WTC11 (cell line): ENCODE measurements around the gene ETNK2. TPM values are rescaled to one million over a fixed set of nuclear protein-coding genes. Genes with fewer than 3 reads are reported as not detected.
A peak's percentile ranks its signal among the peaks of the same experiment; 100 is the strongest.

ENCODE experiments used
- ATAC-seq: fragments of 200-7000 bp; cut with Tn5 transposase; 2 replicates; pipeline ENCODE4 v1.10.0; 2021; ENCODE audit warnings: mild to moderate bottlenecking, moderate library complexity
- CTCF ChIA-PET: fragments of 300-600 bp; sonication (Branson Sonifier 250); formaldehyde crosslinking; loops from one replicate; lab custom pipeline; 2021; ENCODE audit warnings: antibody characterized with exemption; lab: Charles Lee
- POLR2A ChIA-PET: fragments of 350-600 bp; sonication (Branson Sonifier 250); formaldehyde crosslinking; loops from one replicate; lab custom pipeline; 2021; ENCODE audit warnings: antibody characterized with exemption; lab: Charles Lee
- DNase-seq: peaks from one replicate; pipeline ENCODE4 v3.0.0; 2021; ENCODE audit warnings: low spot score
- H3K27ac Mint-ChIP-seq: 2 replicates; pipeline ENCODE4 v1.8.0; 2021; ENCODE audit warnings: mixed read lengths
- H3K27me3 Mint-ChIP-seq: 2 replicates; pipeline ENCODE4 v1.8.0; 2021; ENCODE audit warnings: low read depth, mild to moderate bottlenecking, moderate library complexity, mixed read lengths
- H3K36me3 Mint-ChIP-seq: 2 replicates; pipeline ENCODE4 v1.8.0; 2021; ENCODE audit warnings: mixed read lengths
- H3K4me1 Mint-ChIP-seq: 2 replicates; pipeline ENCODE4 v1.8.0; 2022; ENCODE audit warnings: mixed read lengths
- H3K4me3 Mint-ChIP-seq: 2 replicates; pipeline ENCODE4 v1.8.0; 2021; ENCODE audit warnings: mild to moderate bottlenecking, moderate library complexity, mixed read lengths
- H3K9me3 Mint-ChIP-seq: 2 replicates; pipeline ENCODE4 v1.8.0; 2021; ENCODE audit warnings: mixed read lengths
- CREM ChIP-seq: sonication (generic); formaldehyde crosslinking; IDR thresholded peaks from 2 replicates; pipeline ENCODE4 v1.8.1; 2022; ENCODE audit warnings: mild to moderate bottlenecking, missing genetic modification reagents, moderate library complexity
- ELF4 ChIP-seq: sonication (generic); formaldehyde crosslinking; IDR thresholded peaks from 2 replicates; pipeline ENCODE4 v1.8.1; 2022; ENCODE audit warnings: low read depth, mild to moderate bottlenecking, moderate library complexity, missing genetic modification reagents
- GRHL2 ChIP-seq: fragments of 250-450 bp; sonication (Bioruptor Pico); IDR thresholded peaks from 2 replicates; pipeline ENCODE4 v1.8.0; 2022; ENCODE audit warnings: mild to moderate bottlenecking, moderate library complexity; ENCODE audit not compliant: insufficient replicate concordance, severe bottlenecking
- IRF2 ChIP-seq: sonication (generic); formaldehyde crosslinking; IDR thresholded peaks from 2 replicates; pipeline ENCODE4 v1.8.0; 2022; ENCODE audit warnings: low read depth, missing genetic modification reagents, borderline replicate concordance
- NR2C2 ChIP-seq: sonication (generic); formaldehyde crosslinking; IDR thresholded peaks from 2 replicates; pipeline ENCODE4 v1.8.0; 2022; ENCODE audit warnings: mild to moderate bottlenecking, missing genetic modification reagents
- TEAD4 ChIP-seq: sonication (generic); formaldehyde crosslinking; IDR thresholded peaks from 2 replicates; pipeline ENCODE4 v1.8.0; 2022; ENCODE audit warnings: mild to moderate bottlenecking, missing genetic modification reagents
- TP53 ChIP-seq: sonication (generic); formaldehyde crosslinking; IDR thresholded peaks from 2 replicates; pipeline ENCODE4 v1.8.1; 2023; ENCODE audit warnings: mild to moderate bottlenecking, missing genetic modification reagents
- ZNF219 ChIP-seq: sonication (generic); formaldehyde crosslinking; IDR thresholded peaks from 2 replicates; pipeline ENCODE4 v1.8.0; 2023; ENCODE audit warnings: missing genetic modification reagents, mild to moderate bottlenecking, borderline replicate concordance
- ZNF232 ChIP-seq: sonication (generic); formaldehyde crosslinking; IDR thresholded peaks from 2 replicates; pipeline ENCODE4 v1.8.0; 2022; ENCODE audit warnings: mild to moderate bottlenecking, missing genetic modification reagents
- ZNF423 ChIP-seq: fragments of 250-450 bp; sonication (Bioruptor Pico); IDR thresholded peaks from 2 replicates; pipeline ENCODE4 v2.1.2; 2022; ENCODE audit warnings: mild to moderate bottlenecking, moderate library complexity
- ZNF671 ChIP-seq: fragments of 250-450 bp; sonication (Bioruptor Pico); IDR thresholded peaks from 2 replicates; pipeline ENCODE4 v1.8.0; 2021; ENCODE audit warnings: mild to moderate bottlenecking
- total RNA-seq: library from RNA; stranded (reverse); gene quantifications from 3 replicates; pipeline ENCODE4 v1.2.3, GENCODE V29; 2021
- TF ChIP-seq, protein P1 (sequence below): sonication (generic); formaldehyde crosslinking; conservative IDR thresholded peaks from 2 replicates; pipeline ENCODE4 v1.8.1; 2023; ENCODE audit warnings: mild to moderate bottlenecking, low read depth, missing genetic modification reagents, moderate library complexity
- TF ChIP-seq, protein P2 (sequence below): sonication (generic); formaldehyde crosslinking; IDR thresholded peaks from 2 replicates; pipeline ENCODE4 v1.8.0; 2023; ENCODE audit warnings: missing genetic modification reagents, mild to moderate bottlenecking, borderline replicate concordance
- TF ChIP-seq, protein P3 (sequence below): sonication (generic); formaldehyde crosslinking; conservative IDR thresholded peaks from 2 replicates; pipeline ENCODE4 v1.8.1; 2022; ENCODE audit warnings: mild to moderate bottlenecking, missing genetic modification reagents
- TF ChIP-seq, protein P4 (sequence below): fragments of 250-450 bp; sonication (Bioruptor Pico); IDR thresholded peaks from 2 replicates; pipeline ENCODE4 v2.1.2; 2022; ENCODE audit warnings: mild to moderate bottlenecking, moderate library complexity

Gene ETNK2
- total RNA-seq, 1 experiment from 2014 or later: 19.7 TPM

DNA sequence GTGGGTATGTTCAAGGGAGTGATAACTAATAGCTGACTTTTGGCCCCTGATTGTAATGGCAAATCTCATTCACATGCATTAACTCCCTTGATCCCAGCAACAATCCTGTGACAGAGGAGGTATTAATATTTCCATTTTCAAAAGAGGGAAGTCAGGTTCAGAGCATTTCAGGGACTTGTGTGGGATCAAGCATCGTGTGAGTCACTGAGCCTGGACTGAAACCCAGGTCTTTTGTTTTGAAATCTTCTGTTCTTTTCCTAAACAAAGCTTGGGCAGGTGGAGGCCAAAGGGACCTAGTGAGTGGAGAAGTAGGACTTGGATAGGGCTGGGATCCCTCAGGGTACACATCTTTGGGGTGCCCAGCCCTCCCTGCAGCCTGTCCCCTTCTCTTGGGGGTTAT lies 37.9 kb downstream of the ETNK2 start (continued):
- TF ChIP-seq, protein P1, sequence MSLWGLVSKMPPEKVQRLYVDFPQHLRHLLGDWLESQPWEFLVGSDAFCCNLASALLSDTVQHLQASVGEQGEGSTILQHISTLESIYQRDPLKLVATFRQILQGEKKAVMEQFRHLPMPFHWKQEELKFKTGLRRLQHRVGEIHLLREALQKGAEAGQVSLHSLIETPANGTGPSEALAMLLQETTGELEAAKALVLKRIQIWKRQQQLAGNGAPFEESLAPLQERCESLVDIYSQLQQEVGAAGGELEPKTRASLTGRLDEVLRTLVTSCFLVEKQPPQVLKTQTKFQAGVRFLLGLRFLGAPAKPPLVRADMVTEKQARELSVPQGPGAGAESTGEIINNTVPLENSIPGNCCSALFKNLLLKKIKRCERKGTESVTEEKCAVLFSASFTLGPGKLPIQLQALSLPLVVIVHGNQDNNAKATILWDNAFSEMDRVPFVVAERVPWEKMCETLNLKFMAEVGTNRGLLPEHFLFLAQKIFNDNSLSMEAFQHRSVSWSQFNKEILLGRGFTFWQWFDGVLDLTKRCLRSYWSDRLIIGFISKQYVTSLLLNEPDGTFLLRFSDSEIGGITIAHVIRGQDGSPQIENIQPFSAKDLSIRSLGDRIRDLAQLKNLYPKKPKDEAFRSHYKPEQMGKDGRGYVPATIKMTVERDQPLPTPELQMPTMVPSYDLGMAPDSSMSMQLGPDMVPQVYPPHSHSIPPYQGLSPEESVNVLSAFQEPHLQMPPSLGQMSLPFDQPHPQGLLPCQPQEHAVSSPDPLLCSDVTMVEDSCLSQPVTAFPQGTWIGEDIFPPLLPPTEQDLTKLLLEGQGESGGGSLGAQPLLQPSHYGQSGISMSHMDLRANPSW: no peak
- no peak for TF ChIP-seq TP53

DNA sequence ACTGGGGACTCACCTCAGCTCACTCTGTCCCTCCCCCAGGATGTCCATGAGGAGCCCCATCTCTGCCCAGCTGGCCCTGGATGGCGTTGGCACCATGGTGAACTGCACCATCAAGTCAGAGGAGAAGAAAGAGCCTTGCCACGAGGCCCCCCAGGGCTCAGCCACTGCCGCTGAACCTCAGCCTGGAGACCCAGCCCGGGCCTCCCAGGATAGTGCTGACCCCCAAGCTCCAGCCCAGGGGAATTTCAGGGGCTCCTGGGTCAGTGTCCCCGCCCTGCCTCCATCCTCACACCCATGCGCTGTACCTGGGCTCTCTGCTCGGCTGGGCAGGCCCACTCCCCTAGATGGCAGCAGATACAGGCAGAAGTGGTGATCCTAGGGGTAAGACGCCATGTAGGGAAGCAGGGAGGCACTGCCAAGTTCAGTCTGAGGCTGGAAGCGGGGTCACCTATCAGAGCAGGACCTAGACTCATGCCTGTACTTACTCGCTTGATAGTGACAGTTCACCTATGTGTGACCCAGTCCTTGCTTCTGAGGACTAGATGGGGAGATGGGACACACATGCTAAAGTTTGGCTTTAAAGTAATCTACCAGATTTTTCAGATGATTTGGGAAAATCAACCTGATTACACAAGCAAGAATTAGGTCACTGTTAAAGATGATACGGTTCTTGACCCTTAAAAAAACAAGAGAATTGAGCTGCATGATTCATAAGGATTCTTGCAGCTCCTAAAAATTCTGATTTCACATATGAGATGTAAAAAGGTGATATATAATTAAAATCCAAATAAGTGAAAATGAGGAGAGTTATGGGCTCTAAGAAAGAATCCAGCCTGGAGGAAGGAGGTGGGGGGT lies 38.7 kb downstream of the ETNK2 start:
- no peaks in the 10 kb centered on the region for H3K27me3 Mint-ChIP-seq
- no peak for TF ChIP-seq TEAD4 (CRISPR knock-in tag)
- TF ChIP-seq, all 79 proteins: peak for 0
- Mint-ChIP-seq H3K4me1 (peaks cover 45% of the 10 kb centered on the region), H3K9me3 (no peaks in the 10 kb centered on the region), H3K27ac (peak overlapping the region; percentile 89), H3K36me3 (peaks cover 40% of the 10 kb centered on the region), H3K4me3 (no peak overlapping the region)
- ChIA-PET POLR2A (interaction anchor here (0.7 to 0.9 kb wide), 2 partner anchors 20 to 40 kb away, joined by 3 read pairs; partner anchors contain the start of gene SOX13), CTCF (interaction anchor here (0.8 to 2.7 kb wide), 7 partner anchors 15 to 242 kb away, joined by 3 to 25 read pairs (median 3); partner anchors contain the start of gene ETNK2)
- ATAC-seq (no peak), DNase-seq (no peak)

DNA sequence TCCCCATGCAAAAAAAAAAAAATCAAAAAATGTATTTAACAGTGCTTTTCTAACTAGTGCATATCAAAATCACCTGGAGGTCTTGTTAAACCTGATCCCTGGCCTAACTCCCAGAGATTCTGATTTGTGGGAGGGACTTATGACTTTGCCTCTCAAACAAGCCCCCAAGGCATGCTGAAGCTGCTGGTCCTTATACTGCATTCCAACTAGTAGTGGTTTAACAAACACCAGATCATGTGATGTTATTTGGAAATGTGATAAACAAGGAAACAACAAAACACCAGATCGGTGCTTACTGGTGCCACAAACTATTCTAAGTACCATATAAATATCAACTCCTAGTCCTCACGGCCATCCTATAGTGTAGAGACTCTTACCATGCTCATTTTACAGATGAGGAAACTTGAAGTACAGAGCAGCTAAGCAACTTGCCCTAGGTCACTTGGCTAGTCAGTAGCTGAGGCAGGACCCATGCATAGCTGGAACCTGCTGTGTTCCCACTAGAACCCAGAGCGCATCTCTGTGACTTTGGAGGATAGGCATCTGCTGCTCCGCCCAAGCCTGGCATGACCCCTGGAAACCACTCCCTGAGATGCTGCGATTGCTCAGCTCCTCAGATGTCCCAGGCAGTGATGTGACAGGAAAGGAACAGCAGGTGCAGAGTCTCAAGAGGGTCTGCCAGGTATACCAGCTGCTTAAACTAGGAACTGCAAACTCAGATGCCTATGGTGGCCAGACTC lies 40.8 kb downstream of the ETNK2 start:
- H3K9me3 Mint-ChIP-seq: no peaks in the 10 kb centered on the region
- no peak for DNase-seq
- ChIA-PET POLR2A (no interaction called here), CTCF (interaction anchor here (0.7 to 2.7 kb wide), 3 partner anchors 18 to 44 kb away, joined by 3 to 25 read pairs (median 3); no protein-coding TSS in a partner anchor)
- H3K36me3 Mint-ChIP-seq: peaks cover 27% of the 10 kb centered on the region
- no peaks in the 10 kb centered on the region for H3K27me3 Mint-ChIP-seq
- H3K4me1 Mint-ChIP-seq: peaks cover 63% of the 10 kb centered on the region
- TF ChIP-seq ZNF423 (CRISPR knock-in tag) (no peak), CREM (CRISPR knock-in tag) (no peak), ZNF219 (CRISPR knock-in tag) (no peak), GRHL2 (CRISPR knock-in tag) (no peak), ELF4 (CRISPR knock-in tag) (no peak), IRF2 (CRISPR knock-in tag) (no peak), NR2C2 (no peak), ZNF232 (CRISPR knock-in tag) (no peak), ZNF671 (CRISPR knock-in tag) (no peak)
- TF ChIP-seq, protein P2, sequence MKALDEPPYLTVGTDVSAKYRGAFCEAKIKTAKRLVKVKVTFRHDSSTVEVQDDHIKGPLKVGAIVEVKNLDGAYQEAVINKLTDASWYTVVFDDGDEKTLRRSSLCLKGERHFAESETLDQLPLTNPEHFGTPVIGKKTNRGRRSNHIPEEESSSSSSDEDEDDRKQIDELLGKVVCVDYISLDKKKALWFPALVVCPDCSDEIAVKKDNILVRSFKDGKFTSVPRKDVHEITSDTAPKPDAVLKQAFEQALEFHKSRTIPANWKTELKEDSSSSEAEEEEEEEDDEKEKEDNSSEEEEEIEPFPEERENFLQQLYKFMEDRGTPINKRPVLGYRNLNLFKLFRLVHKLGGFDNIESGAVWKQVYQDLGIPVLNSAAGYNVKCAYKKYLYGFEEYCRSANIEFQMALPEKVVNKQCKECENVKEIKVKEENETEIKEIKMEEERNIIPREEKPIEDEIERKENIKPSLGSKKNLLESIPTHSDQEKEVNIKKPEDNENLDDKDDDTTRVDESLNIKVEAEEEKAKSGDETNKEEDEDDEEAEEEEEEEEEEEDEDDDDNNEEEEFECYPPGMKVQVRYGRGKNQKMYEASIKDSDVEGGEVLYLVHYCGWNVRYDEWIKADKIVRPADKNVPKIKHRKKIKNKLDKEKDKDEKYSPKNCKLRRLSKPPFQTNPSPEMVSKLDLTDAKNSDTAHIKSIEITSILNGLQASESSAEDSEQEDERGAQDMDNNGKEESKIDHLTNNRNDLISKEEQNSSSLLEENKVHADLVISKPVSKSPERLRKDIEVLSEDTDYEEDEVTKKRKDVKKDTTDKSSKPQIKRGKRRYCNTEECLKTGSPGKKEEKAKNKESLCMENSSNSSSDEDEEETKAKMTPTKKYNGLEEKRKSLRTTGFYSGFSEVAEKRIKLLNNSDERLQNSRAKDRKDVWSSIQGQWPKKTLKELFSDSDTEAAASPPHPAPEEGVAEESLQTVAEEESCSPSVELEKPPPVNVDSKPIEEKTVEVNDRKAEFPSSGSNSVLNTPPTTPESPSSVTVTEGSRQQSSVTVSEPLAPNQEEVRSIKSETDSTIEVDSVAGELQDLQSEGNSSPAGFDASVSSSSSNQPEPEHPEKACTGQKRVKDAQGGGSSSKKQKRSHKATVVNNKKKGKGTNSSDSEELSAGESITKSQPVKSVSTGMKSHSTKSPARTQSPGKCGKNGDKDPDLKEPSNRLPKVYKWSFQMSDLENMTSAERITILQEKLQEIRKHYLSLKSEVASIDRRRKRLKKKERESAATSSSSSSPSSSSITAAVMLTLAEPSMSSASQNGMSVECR (CRISPR knock-in tag): no peak
- TF ChIP-seq, protein P3, sequence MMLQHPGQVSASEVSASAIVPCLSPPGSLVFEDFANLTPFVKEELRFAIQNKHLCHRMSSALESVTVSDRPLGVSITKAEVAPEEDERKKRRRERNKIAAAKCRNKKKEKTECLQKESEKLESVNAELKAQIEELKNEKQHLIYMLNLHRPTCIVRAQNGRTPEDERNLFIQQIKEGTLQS (CRISPR knock-in tag): no peak
- TF ChIP-seq, protein P4, sequence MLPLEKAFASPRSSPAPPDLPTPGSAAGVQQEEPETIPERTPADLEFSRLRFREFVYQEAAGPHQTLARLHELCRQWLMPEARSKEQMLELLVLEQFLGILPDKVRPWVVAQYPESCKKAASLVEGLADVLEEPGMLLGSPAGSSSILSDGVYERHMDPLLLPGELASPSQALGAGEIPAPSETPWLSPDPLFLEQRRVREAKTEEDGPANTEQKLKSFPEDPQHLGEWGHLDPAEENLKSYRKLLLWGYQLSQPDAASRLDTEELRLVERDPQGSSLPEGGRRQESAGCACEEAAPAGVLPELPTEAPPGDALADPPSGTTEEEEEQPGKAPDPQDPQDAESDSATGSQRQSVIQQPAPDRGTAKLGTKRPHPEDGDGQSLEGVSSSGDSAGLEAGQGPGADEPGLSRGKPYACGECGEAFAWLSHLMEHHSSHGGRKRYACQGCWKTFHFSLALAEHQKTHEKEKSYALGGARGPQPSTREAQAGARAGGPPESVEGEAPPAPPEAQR: no peak
- no peak overlapping the region for H3K4me3 Mint-ChIP-seq
- H3K27ac Mint-ChIP-seq: peak overlapping the region; percentile 90; the same call in 1 of the 2 replicates
- ATAC-seq: no peak
